Measurements from ENCODE around the gene GCH1.

The GCH1 gene

DNA sequence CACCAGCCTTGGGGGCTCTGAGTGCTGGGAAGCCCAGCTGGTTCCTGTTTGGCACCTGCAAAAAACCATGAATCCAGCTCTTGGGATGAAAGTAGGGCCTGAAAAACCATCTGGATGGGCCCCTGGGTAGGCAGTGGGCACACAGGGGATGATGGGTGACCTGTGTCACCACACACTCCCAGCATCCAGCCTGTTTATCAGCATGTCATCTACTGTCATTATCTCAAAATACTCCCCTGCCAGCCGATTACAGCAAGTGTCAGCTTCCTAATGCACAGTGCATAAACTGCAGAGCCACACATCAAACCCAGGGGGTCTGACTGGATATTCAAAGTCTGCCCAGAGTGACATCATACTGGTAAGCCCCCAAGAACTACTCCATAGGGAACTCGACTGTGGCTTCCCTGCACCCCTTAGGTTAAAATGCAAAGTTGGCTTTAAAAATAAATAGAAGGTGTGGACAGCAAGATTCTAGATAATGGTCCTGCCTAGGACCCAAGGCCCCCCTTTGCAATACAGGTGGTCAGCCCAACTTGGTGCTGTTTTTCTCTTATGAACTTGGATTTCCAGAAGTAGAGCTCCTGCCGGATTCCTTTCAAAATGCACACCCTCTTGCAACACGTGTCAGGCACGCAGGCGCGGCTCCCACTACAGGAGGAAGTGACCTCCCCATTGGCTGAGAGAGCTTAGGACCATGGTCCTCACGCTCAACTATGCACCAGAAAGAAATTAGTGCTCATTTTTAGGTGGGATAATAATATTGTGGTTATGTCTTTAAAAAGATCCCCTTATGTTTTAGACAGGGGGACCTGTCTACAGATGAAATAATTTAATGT lies 94.1 kb downstream of the GCH1 start:
- no peak overlapping the region for H3K4me3 ChIP-seq (ENCODE audit: low read depth, low read length)
- in situ Hi-C loops (cut with HindIII; ENCODE audit: low sequenced_read_pairs) = no loop called here
- DNase-seq (ENCODE audit: low read depth) = no peak
- TF ChIP-seq, protein P1, sequence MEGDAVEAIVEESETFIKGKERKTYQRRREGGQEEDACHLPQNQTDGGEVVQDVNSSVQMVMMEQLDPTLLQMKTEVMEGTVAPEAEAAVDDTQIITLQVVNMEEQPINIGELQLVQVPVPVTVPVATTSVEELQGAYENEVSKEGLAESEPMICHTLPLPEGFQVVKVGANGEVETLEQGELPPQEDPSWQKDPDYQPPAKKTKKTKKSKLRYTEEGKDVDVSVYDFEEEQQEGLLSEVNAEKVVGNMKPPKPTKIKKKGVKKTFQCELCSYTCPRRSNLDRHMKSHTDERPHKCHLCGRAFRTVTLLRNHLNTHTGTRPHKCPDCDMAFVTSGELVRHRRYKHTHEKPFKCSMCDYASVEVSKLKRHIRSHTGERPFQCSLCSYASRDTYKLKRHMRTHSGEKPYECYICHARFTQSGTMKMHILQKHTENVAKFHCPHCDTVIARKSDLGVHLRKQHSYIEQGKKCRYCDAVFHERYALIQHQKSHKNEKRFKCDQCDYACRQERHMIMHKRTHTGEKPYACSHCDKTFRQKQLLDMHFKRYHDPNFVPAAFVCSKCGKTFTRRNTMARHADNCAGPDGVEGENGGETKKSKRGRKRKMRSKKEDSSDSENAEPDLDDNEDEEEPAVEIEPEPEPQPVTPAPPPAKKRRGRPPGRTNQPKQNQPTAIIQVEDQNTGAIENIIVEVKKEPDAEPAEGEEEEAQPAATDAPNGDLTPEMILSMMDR (IDR thresholded peaks at IDR 0.05; ENCODE audit: low read depth, low read length, missing control alignments) = no peak

DNA sequence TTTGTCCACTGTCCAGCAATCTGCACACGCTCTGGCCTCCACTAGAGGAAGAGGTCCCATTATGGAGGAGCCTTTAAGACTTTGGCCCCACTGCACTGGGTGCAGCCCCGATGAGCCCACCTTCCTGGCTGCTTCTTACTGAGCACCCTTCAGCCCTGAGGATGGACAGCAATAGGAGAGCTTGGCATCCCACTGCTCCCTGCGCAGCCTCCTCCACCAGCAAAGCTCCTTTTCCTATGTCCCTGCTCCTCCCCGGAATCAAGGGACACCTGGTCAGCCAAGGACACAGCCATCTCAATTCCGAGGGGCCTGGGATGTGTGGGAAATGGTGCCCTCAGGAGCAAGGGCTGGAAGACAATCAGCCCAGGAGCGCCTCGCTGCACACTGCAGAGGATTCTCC lies 94.7 kb downstream of the GCH1 start:
- no peak overlapping the region for H3K4me3 ChIP-seq (ENCODE audit: low read depth, low read length)
- TF ChIP-seq, protein P1 (IDR thresholded peaks at IDR 0.05; ENCODE audit: low read depth, low read length, missing control alignments) = no peak
- in situ Hi-C loops (cut with HindIII; ENCODE audit: low sequenced_read_pairs) = no loop called here
- DNase-seq (ENCODE audit: low read depth) = no peak

DNA sequence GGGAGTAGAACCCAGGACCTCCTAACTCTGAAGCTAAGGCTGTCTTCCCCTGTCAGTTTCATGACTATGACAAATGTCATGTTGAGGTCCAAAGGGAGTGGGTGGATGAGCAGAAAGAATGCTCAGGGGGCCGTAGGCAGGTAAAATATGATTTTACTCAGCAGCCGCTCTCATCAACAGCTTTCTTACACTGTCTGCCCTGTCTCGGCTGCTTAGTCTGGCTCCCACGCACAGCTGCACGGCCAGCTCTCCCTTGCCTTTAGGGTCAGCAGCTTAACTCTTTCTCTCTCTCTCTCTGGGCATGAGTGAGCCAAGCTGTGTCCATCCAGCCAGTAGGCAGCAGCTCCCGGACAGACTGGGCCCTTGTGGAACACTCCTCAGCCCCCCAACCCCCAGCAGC lies 95.2 kb downstream of the GCH1 start:
- TF ChIP-seq, protein P1 (IDR thresholded peaks at IDR 0.05; ENCODE audit: low read depth, low read length, missing control alignments) = no peak
- in situ Hi-C loops (cut with HindIII; ENCODE audit: low sequenced_read_pairs) = no loop called here

DNA sequence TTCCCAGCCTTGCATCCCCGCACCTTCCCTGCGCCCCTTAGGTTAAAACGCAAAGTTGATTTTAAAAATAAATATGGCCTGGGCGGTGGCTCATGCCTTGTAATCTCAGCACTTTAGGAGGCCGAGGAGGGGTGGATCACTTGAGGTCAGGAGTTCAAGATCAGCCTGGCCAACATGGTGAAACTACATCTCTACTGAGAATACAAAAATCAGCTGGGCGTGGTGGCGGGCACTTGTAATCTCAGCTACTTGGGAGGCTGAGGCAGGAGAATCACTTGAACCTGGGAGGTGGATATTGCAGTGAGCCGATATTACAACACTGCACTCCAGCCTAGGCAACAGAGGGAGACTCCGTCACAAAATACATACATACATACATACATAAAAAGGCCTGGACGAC lies 96.0 kb downstream of the GCH1 start:
- H3K4me3 ChIP-seq (ENCODE audit: low read depth, low read length) = no peak overlapping the region
- DNase-seq (ENCODE audit: low read depth) = no peak
- in situ Hi-C loops (cut with HindIII; ENCODE audit: low sequenced_read_pairs) = no loop called here
- TF ChIP-seq, protein P1 (IDR thresholded peaks at IDR 0.05; ENCODE audit: low read depth, low read length, missing control alignments) = no peak

More for the DNA sequence above, 95.2 kb downstream of the GCH1 start:
- no peak overlapping the region for H3K4me3 ChIP-seq (ENCODE audit: low read depth, low read length)
- DNase-seq (ENCODE audit: low read depth) = no peak

DNA sequence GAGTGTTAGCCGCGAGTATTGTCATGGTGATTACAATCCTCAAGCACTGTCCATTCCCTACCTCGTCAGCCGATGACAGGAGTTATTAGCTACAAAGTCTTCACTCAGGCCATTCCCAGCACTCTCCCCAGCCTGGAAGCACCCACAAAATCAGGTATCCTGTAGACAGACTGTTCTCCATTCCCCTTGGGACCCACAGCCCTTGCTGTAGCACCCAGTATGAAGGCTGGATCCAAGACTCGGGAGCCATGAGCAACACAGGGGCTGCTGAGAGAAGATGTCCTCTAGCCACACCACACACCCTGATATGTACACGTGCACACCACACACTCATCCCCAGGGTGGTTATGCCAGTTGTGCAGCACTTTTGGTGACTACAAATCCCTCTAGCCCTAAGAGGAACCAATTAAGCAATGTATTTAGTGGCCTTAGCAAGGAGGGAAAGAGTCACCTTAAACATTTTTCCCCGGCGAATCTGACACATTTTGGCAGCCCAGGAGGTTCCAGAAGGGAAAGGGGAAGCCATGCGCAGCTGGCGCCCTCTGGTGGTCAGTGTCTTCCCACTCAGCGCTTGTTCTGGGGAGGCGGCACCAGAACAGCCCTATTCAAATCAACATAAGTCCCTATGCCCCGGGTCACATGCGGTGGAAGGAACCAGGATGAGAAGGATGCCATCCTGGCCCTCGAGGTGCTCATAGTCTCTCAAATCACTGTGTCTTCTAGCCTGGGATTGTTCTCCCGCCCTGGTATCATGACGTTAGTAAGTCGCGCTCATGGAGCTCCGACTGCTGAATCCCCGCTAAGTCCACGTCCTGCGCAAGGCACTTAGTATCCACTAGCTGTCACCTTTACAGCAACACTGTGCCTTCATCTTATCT lies 96.9 kb downstream of the GCH1 start:
- TF ChIP-seq, protein P1 (IDR thresholded peaks at IDR 0.05; ENCODE audit: low read depth, low read length, missing control alignments) = peak; percentile 94
- H3K4me3 ChIP-seq (ENCODE audit: low read depth, low read length) = no peak overlapping the region
- peak; percentile 66 for DNase-seq (ENCODE audit: low read depth)
- in situ Hi-C loops (cut with HindIII; ENCODE audit: low sequenced_read_pairs) = no loop called here

DNA sequence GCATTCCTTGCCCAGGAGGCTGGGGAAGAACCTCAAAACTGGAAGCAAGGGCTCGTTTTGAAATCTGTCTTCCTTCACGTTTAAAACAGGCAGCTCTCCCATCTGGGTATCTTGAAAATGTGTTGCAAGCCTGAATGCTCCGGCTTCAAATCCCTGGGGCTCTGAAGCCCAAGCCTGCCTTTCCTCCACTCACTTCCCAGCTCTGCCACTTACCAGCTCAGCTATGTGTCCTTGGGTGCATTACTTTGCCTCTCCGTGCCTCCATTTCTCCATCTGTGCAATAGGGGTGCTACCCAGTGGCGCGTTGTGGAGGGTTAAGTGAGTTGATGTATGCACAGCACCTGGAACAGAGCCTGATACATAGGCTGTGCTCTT lies 97.6 kb downstream of the GCH1 start:
- TF ChIP-seq, protein P1 (IDR thresholded peaks at IDR 0.05; ENCODE audit: low read depth, low read length, missing control alignments) = no peak
- DNase-seq (ENCODE audit: low read depth) = no peak
- in situ Hi-C loops (cut with HindIII; ENCODE audit: low sequenced_read_pairs) = no loop called here
- H3K4me3 ChIP-seq (ENCODE audit: low read depth, low read length) = no peak overlapping the region
